IPS-NIHi11 (cell line): ENCODE results near the gene SMTNL2.
"Not testable (repeated sequence)": the region's sequence is repeated elsewhere in the genome, so short reads cannot be mapped to it uniquely, and the experiment has no call there.

Source experiments
- DNase-seq: peaks from one replicate; pipeline ENCODE4 v3.0.0; 2012; ENCODE audit warnings: mixed read lengths, low spot score

SMTNL2 gene

DNA sequence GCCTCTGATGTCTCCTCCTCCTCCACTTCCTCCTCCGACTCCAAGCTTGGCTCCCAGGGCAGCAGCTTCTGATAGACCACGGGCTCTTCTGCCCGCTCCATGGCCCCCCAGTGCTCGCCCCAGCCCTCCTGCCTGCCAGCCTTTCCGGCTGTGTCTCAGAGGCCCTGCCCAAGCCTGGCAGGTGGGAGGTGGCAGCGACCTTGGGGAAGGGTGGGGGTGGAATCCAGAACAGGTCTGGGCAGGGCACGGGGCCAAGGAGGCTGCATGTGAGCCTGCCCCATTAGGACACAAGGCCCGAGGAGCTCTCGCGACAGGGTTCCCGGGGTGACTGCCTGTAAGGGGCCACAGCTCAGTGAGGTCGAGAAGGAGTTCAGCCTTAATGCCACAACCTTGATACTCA, 23.9 kb upstream of the SMTNL2 start, which contains the start of gene GGT6:
GGT6 (minus strand) TSS at position 157 of the 400 bp plus-strand sequence; CDS start at position 101, 56 bp downstream.
- DNase-seq, result no peak

DNA sequence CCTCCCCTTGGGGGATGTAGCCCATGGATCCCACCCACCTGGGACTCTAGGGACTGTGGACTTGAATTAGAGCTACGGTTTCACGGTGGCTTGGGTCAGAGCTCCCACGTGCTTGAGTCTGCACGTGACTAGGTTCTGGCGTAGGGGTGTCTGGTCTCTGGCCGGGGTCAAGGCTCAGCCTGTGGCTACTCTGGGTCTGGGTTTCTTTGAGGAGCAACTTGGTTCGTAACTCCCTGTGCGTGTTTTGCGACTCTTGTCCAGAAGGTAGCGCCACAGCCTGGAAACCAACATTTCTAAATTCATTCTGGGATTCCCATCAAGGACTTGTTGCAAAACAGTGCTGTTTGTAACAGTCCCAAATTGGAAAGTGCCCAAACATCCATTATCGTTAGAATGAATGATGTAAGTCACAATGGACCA, 23.5 kb upstream of the SMTNL2 start:
- no peak for DNase-seq

DNA sequence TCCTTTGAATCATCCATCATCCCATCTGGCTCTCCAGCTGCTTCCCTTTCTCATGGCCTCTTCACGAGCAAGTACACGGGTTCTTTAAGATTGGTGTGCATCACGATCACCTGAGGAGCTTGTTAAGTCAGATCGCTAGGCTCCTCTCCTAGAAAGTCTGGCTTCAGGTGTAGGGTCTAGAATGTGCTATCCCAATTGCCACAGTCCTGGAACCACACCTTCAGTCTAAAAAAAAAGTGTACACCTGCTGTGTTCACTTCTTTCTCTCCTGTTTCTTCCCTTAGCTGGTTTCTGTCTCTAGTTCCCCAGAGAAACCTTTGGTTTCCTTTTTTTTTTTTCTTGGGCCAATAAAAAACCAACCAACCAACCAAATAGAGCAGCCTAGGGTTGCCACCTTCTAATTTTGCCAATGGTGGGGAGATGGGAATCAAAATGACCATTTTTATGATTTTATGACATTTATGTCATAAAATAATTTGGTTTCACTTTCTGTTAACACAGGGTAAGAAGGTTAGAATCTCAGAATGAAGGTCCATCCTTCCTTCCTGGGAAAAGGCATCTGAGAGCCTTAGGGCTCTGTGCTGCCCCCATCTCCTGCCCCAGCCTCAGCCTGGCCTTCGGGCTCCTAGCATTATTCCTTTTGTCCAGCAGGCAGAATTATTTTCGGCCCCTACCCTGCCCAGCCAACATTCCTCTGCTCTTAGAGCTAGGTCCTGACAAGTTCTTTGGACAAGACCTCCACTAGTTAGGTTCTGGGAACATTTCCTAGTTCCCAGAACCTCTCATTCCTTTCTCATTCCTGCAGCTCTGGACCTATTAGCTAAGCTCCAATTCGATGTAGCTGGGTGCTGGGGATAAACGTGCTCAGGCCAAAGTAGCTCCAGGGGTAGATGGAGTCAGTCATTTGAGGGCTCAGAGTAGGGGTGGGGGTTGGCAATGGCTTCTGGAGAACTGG, 22.0 kb upstream of the SMTNL2 start:
- no peak for DNase-seq

DNA sequence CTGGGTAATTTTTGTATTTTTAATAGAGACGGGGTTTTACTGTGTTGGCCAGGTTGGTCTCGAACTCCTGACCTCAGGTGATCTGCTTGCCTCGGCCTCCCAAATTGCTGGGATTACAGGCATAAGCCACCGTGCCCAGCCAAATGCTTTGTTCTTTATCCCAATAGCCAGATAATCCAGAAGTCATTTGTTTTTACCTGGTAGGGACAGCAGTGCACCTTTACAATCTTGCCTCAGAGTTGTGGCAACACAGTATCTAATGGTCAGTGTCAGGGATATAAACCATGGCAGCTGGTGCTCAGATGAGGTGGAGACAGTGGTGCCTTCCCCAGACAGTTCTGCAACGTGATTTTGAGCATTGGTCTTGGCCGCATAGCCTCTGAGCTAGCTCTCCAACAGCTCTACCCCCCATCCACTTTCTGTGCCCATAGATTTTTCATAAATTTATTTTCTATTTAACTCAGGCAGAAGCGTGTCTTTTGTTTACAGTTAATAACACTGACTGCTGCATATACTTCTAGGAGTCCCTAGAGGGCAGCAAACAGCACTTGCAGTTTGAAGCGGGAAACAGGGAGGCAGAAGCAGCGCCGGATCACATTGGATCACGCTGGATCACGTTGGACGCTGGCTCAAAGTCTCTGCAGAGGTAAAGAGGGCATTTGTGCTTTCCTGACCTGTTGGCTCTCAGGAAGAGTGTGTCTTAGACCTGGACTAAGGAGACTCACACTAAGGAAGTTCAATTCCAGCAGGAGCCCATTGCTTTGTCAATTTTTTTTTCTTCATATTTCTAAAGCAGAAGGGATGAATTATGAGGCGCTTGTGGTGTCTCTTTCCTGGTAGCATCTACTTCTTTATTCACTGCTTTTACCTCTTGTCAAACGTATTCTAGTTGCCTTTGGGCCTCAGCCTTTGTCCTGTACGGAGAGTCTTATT, 18.9 kb upstream of the SMTNL2 start:
- DNase-seq, result peak; percentile 80

DNA sequence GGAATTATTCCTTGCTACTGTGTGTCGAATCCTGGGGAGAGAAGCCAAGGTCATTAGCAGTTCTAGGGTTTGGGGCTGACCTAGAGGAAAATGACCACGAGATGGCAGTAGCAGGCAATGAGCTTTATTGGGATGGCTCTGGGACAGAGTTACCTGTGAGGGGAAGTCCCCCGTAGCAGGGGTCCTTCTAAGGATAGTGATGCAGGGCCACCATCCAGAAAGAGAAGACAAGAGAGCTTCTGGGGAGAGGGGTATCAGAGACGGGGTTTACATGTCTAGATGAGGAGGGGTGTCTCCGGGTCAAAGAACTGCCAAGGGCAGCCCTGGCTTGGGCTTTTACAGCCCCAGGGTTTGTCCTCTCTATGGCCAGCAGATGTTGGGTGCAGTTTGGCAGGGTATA, 17.5 kb upstream of the SMTNL2 start:
- peak; percentile 85 for DNase-seq

- no peak for DNase-seq
Measured at GRCh38 chr17:4569591-4569990, 14.7 kb upstream of the SMTNL2 start.

GRCh38 chr17:4572131-4572530, 12.2 kb upstream of the SMTNL2 start:
- no peak for DNase-seq

- DNase-seq, result no peak
Measured at GRCh38 chr17:4573115-4573514, 11.2 kb upstream of the SMTNL2 start.

GRCh38 chr17:4573669-4574068, 10.7 kb upstream of the SMTNL2 start:
- no peak for DNase-seq

GRCh38 chr17:4574448-4575045, 9.8 kb upstream of the SMTNL2 start:
- no peak for DNase-seq

DNA sequence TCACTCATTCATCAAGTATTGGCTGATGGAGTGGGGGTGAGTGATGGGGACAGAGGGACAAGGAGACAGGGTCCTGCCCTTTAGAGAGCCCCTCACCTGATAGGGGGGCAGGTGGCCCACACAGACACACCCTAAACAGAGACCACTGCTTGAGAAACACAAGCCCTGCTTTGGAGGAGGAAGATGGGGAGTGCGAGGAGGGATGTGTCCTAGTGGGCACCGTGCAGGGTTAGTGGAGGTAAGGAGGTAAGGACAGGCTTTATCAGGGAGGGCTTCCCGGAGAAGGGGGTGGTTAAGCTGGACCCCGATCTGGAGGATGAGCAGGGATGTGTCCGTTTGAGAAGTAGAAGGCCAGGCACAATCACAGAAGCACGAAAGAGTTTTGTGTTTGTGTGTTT, 8.2 kb upstream of the SMTNL2 start:
- no peak for DNase-seq

- peak; percentile 86 for DNase-seq
Measured at GRCh38 chr17:4576729-4577322, 7.5 kb upstream of the SMTNL2 start.

GRCh38 chr17:4577386-4577993, 6.8 kb upstream of the SMTNL2 start:
- no peak for DNase-seq

DNA sequence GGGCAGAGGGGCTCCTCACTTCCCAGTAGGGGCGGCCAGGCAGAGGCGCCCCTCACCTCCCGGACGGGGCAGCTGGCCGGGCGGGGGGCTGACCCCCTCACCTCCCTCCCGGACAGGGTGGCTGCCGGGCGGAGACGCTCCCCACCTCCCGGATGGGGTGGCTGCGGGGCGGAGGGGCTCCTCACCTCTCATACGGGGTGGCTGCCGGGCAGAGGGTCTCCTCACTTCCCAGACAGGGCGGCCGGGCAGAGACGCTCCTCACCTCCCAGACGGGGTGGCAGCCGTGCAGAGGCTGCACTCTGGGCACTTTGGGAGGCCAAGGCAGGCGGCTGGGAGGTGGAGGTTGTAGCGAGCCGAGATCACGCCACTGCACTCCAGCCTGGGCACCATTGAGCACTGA, 6.0 kb upstream of the SMTNL2 start:
- DNase-seq, result not testable (repeated sequence)

- no peak for DNase-seq
Measured at GRCh38 chr17:4579678-4580077, 4.7 kb upstream of the SMTNL2 start.

- DNase-seq, result no peak
Measured at GRCh38 chr17:4580291-4580690, 4.0 kb upstream of the SMTNL2 start.

DNA sequence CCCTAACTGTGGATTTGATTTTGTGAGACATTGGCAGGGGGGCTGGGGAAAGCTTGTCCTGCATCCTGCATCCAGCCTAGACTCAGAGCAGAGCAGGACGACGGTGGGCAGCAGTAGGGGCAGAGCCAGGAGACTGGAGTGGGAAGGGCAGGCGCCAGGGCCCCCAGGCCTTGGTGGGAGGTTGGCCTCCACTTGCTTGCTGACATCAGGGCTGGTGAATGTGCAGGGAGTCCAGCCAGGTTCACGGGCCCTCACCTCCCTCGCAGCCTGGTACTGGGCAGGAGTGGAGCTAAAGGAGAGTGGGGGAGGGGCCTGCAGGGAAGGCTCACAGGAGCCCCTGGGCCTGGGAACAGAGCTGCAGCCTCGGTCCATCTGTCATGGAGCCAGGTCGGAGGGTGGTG, 2.2 kb upstream of the SMTNL2 start:
- no peak for DNase-seq

GRCh38 chr17:4582691-4583090, 1.6 kb upstream of the SMTNL2 start:
- no peak for DNase-seq

DNA sequence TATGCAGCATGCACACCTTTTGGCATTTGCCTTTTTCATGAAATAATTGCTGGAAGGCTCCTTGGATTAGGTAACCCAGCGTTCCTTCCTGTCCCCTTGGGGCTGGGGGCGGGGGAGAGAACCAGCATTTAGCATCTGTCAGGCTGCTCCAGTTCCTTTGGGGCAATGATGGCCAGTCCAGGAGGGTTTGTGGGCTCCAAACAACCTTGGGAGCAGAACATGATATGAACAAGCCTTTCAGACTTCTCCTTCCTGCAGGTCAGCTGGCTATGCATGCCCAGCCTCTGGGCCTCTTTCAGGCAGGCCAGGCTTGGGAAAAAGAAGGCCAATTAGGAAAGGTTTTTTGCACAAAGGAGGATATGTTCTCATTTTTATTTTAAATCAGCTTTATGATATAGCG, 1.1 kb upstream of the SMTNL2 start:
- DNase-seq, result no peak

GRCh38 chr17:4583782-4584100, 588 bp upstream of the SMTNL2 start:
- peak; percentile 65 for DNase-seq

DNA sequence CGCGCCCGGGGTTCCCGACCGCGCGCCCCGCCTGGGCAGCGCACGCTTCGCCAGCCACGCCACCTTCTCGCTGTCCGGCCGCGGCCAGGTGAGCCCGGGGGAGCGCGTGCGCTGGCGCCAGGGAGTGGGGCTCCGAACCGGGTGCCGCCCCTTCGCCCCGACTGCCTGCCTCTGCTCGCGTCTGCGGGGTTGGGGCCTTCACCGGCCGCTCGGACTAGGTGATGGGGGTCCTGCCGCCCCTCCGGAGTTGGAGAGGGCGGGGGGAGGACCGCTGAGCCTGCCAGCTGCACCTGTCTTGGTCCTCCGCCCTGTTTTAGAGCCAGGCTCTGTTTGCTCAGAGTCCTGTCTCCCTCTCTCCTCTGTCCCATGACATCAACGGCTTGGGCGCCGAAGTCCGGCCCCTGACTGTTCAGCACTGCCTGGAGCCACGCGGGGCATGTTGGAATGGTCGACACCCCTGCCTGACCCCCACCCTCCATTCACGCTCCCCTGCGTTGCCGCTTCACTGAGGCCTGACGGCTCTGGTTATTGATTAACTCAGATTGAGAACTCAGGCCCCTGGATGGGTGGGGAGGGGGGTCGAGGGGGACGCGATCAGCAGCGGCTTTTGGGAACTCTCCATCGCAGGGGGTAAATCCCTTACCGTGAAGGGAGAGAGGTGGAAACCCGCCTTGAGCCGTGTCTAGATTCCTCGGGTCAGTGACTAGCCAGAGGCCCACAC, 748 bp downstream of the SMTNL2 start:
- no peak for DNase-seq
